Measurements from ENCODE around the gene SPESP1.

Gene SPESP1

GRCh38 chr15:68993276-68993675, 63.0 kb downstream of the SPESP1 start:
- no peak for DNase-seq

GRCh38 chr15:68994149-68994548, 63.8 kb downstream of the SPESP1 start:
- DNase-seq: no peak

- no peak for DNase-seq
Measured at GRCh38 chr15:68994981-68995761, 64.8 kb downstream of the SPESP1 start.

Data from activated CD4-positive, alpha-beta T cell treated with anti-CD3 and anti-CD28 coated beads, Interleukin-2, amount 50 U/mL, for 48 hours (primary cell).